H1 (cell line): ENCODE data around the gene UBR7. TPM values are rescaled to one million over a fixed set of nuclear protein-coding genes. Genes with fewer than 3 reads are reported as not detected.

Experiments used
- CTCF ChIA-PET: fragments of 300-600 bp; sonication (Branson Sonifier 250); formaldehyde crosslinking; loops from one replicate; lab custom pipeline; 2021; ENCODE audit not compliant: partially characterized antibody; lab: Charles Lee
- POLR2A ChIA-PET: fragments of 300-600 bp; sonication (Branson Sonifier 250); formaldehyde crosslinking; loops from one replicate; lab custom pipeline; 2021; ENCODE audit warnings: inconsistent platforms; ENCODE audit not compliant: partially characterized antibody; lab: Charles Lee
- DNase-seq, 2 experiments: peaks; one replicate each; pipeline versions ENCODE4 v3.0.0 to v3.0.0-alpha.2; 2010 to 2022; ENCODE audit warnings: low spot score in 2 of 2, low read depth in 1 of 2, mixed read lengths in 1 of 2
- FAIRE-seq: peaks from 2 replicates; lab custom pipeline; 2011; peaks lifted over from hg19 to GRCh38; lab: Jason Lieb, UNC
- H2AFZ ChIP-seq: 2 replicates; pipeline ENCODE4 v1.8.1; 2012; ENCODE audit warnings: low read length, inconsistent platforms
- H2AK5ac ChIP-seq: 2 replicates; pipeline ENCODE4 v1.6.1; 2013; ENCODE audit warnings: low read depth, low read length
- H2BK120ac ChIP-seq: replicated peaks from 2 replicates; pipeline ENCODE3; 2013; ENCODE audit warnings: low read depth, low read length, inconsistent platforms
- H2BK12ac ChIP-seq: 2 replicates; pipeline ENCODE4 v1.6.1; 2013; ENCODE audit warnings: low read depth, low read length
- H2BK15ac ChIP-seq: 2 replicates; pipeline ENCODE4 v1.6.1; 2013; ENCODE audit warnings: low read length
- H2BK20ac ChIP-seq: 2 replicates; pipeline ENCODE4 v1.6.1; 2013; ENCODE audit warnings: low read length
- H2BK5ac ChIP-seq: 2 replicates; pipeline ENCODE4 v1.6.1; 2013; ENCODE audit warnings: low read depth, low read length
- H3K14ac ChIP-seq: 2 replicates; pipeline ENCODE4 v1.6.1; 2013; ENCODE audit warnings: inconsistent platforms; ENCODE audit not compliant: insufficient read length
- H3K18ac ChIP-seq: 2 replicates; pipeline ENCODE4 v1.6.1; 2013; ENCODE audit warnings: low read length; ENCODE audit errors: extremely low read depth
- H3K23ac ChIP-seq: 2 replicates; pipeline ENCODE4 v1.6.1; 2013; ENCODE audit warnings: inconsistent platforms; ENCODE audit not compliant: insufficient read length
- H3K23me2 ChIP-seq: 2 replicates; pipeline ENCODE4 v1.6.1; 2013; ENCODE audit warnings: low read depth, low read length
- H3K27ac ChIP-seq: 2 replicates; pipeline ENCODE4 v1.6.1; 2011; ENCODE audit warnings: low read depth, low read length, inconsistent platforms
- H3K27me3 ChIP-seq, 4 experiments: replicated peaks in 1 of 4; 1 replicate in 1 of 4; 2 replicates in 3 of 4; pipeline versions ENCODE4 v1.6.1 to v1.8.1; 2011 to 2013; ENCODE audit warnings: low read length in 3 of 4, mild to moderate bottlenecking in 3 of 4, inconsistent platforms in 2 of 4, mixed read lengths in 2 of 4, moderate library complexity in 1 of 4; ENCODE audit not compliant: control insufficient read depth in 3 of 4, insufficient read depth in 3 of 4; ENCODE audit errors: extremely low read depth in 1 of 4
- H3K36me3 ChIP-seq, 4 experiments: 2 replicates each; pipeline versions ENCODE4 v1.6.1 to v1.8.1; 2011 to 2013; ENCODE audit warnings: mild to moderate bottlenecking in 4 of 4, low read length in 3 of 4, moderate library complexity in 2 of 4, control low read depth in 1 of 4, inconsistent platforms in 1 of 4; ENCODE audit not compliant: insufficient read depth in 4 of 4, control insufficient read depth in 2 of 4
- H3K4ac ChIP-seq: replicated peaks from 2 replicates; pipeline ENCODE3; 2013; ENCODE audit warnings: low read length, low read depth, mixed read lengths, inconsistent platforms; ENCODE audit not compliant: insufficient read length
- H3K4me1 ChIP-seq, 4 experiments: replicated peaks in 1 of 4; 1 replicate in 1 of 4; 2 replicates in 3 of 4; pipeline versions ENCODE4 v1.6.1 to v1.8.1; 2011 to 2013; ENCODE audit warnings: low read length in 3 of 4, inconsistent platforms in 2 of 4, mixed read lengths in 1 of 4; ENCODE audit not compliant: insufficient read depth in 4 of 4, control insufficient read depth in 3 of 4
- H3K4me2 ChIP-seq, 2 experiments: 2 replicates each; pipeline versions ENCODE4 v1.6.1 to v1.8.1; 2011 to 2013; ENCODE audit warnings: low read depth in 2 of 2, low read length in 2 of 2, control low read depth in 1 of 2, inconsistent platforms in 1 of 2, mild to moderate bottlenecking in 1 of 2; ENCODE audit not compliant: insufficient read depth in 1 of 2
- H3K4me3 ChIP-seq, 4 experiments: fragments of 200-600, 300-600 bp in 1 of 4; sonication (generic), shearing (Covaris generic), sonication (Bioruptor Twin) in 1 of 4; 2 replicates each; pipeline versions ENCODE4 v1.5.1 to v1.8.1; 2011 to 2016; ENCODE audit warnings: low read length in 4 of 4, low read depth in 3 of 4, control low read depth in 2 of 4, inconsistent platforms in 2 of 4, mild to moderate bottlenecking in 2 of 4, mixed read lengths in 1 of 4, moderate library complexity in 1 of 4; ENCODE audit not compliant: insufficient read depth in 2 of 4; ENCODE audit errors: extremely low read depth in 1 of 4
- H3K56ac ChIP-seq: replicated peaks from 2 replicates; pipeline ENCODE3; 2013; ENCODE audit warnings: low read depth, mild to moderate bottlenecking, mixed read lengths, low read length, inconsistent platforms; ENCODE audit not compliant: insufficient read length
- H3K79me1 ChIP-seq: 2 replicates; pipeline ENCODE4 v1.6.1; 2013; ENCODE audit warnings: low read depth, low read length, control low read depth
- H3K79me2 ChIP-seq, 2 experiments: 2 replicates each; pipeline versions ENCODE4 v1.6.1 to v1.8.1; 2012 to 2013; ENCODE audit warnings: low read length in 2 of 2, mild to moderate bottlenecking in 2 of 2, inconsistent platforms in 1 of 2; ENCODE audit not compliant: insufficient read depth in 2 of 2, control insufficient read depth in 1 of 2
- H3K9ac ChIP-seq, 4 experiments: replicated peaks in 1 of 4; 1 replicate in 1 of 4; 2 replicates in 3 of 4; pipeline versions ENCODE4 v1.6.1 to v1.8.1; 2011 to 2013; ENCODE audit warnings: low read depth in 3 of 4, low read length in 3 of 4, control low read depth in 2 of 4, mild to moderate bottlenecking in 2 of 4, moderate library complexity in 2 of 4, inconsistent platforms in 1 of 4; ENCODE audit errors: extremely low read depth in 1 of 4
- H3K9me3 ChIP-seq, 2 experiments: 2 replicates each; pipeline versions ENCODE4 v1.6.1 to v1.8.1; 2012 to 2013; ENCODE audit warnings: mild to moderate bottlenecking in 2 of 2, moderate library complexity in 2 of 2, control low read depth in 1 of 2, inconsistent platforms in 1 of 2, low read depth in 1 of 2, low read length in 1 of 2, mixed read lengths in 1 of 2; ENCODE audit not compliant: insufficient read depth in 2 of 2
- H4K20me1 ChIP-seq, 2 experiments: replicated peaks in 1 of 2; 2 replicates each; pipeline versions ENCODE3 to v1.8.1; 2011 to 2013; ENCODE audit warnings: inconsistent platforms in 2 of 2, low read length in 2 of 2, mild to moderate bottlenecking in 1 of 2; ENCODE audit not compliant: insufficient read depth in 2 of 2, control insufficient read depth in 1 of 2
- H4K5ac ChIP-seq: 2 replicates; pipeline ENCODE4 v1.6.1; 2013; ENCODE audit warnings: low read length, low read depth, mixed read lengths, inconsistent platforms; ENCODE audit not compliant: insufficient read length
- H4K8ac ChIP-seq: 2 replicates; pipeline ENCODE4 v1.8.0; 2013; ENCODE audit warnings: mild to moderate bottlenecking, moderate library complexity, low read length, inconsistent platforms; ENCODE audit not compliant: insufficient read depth; ENCODE audit errors: extremely low read depth
- H4K91ac ChIP-seq: replicated peaks from 2 replicates; pipeline ENCODE3; 2013; ENCODE audit warnings: low read length, mixed read lengths, inconsistent platforms; ENCODE audit not compliant: insufficient read length
- ATF2 ChIP-seq: IDR thresholded peaks from 2 replicates; pipeline ENCODE4 v1.6.1; 2012; ENCODE audit warnings: low read length, inconsistent platforms
- BRCA1 ChIP-seq: IDR thresholded peaks from 2 replicates; pipeline ENCODE4 v1.6.1; 2012; ENCODE audit warnings: low read depth, low read length, improper control_type of control experiment
- CHD2 ChIP-seq: IDR thresholded peaks from 2 replicates; pipeline ENCODE4 v1.6.1; 2012; ENCODE audit warnings: low read length, improper control_type of control experiment
- E2F6 ChIP-seq: IDR thresholded peaks from 2 replicates; pipeline ENCODE4 v1.6.1; 2012; ENCODE audit warnings: inconsistent platforms
- GABPA ChIP-seq: IDR thresholded peaks from 2 replicates; pipeline ENCODE4 v1.6.1; 2011; ENCODE audit warnings: mild to moderate bottlenecking, low read length, moderate library complexity, borderline replicate concordance; ENCODE audit not compliant: insufficient read depth
- HDAC6 ChIP-seq: IDR thresholded peaks from one replicate; pipeline ENCODE4 v1.7.1; 2012; ENCODE audit warnings: low read depth, mild to moderate bottlenecking, inconsistent platforms, low read length, moderate library complexity
- JUND ChIP-seq: IDR thresholded peaks from 2 replicates; pipeline ENCODE4 v1.6.1; 2011; ENCODE audit warnings: mild to moderate bottlenecking, improper control_type of control experiment, low read length
- KDM5A ChIP-seq: fragments of 200-600 bp; IDR thresholded peaks from 2 replicates; pipeline ENCODE4 v1.7.1; 2012; ENCODE audit warnings: mild to moderate bottlenecking, low read length, inconsistent platforms, mixed read lengths
- POLR2A ChIP-seq, 2 experiments: IDR thresholded peaks; 1 replicate in 1 of 2; 2 replicates in 1 of 2; pipeline ENCODE4 v1.6.1; 2011; ENCODE audit warnings: low read depth in 2 of 2, low read length in 2 of 2, mild to moderate bottlenecking in 2 of 2; ENCODE audit errors: control extremely low read depth in 1 of 2
- RFX5 ChIP-seq: IDR thresholded peaks from 2 replicates; pipeline ENCODE4 v1.6.1; 2011; ENCODE audit warnings: low read depth, low read length, improper control_type of control experiment, borderline replicate concordance
- TAF1 ChIP-seq: IDR thresholded peaks from 2 replicates; pipeline ENCODE4 v1.6.1; 2011; ENCODE audit warnings: mild to moderate bottlenecking, low read depth, low read length
- TAF7 ChIP-seq: optimal IDR thresholded peaks from 2 replicates; pipeline ENCODE3; 2011; ENCODE audit warnings: low read depth, mild to moderate bottlenecking, inconsistent platforms, low read length, moderate library complexity, borderline replicate concordance
- TBP ChIP-seq: IDR thresholded peaks from 2 replicates; pipeline ENCODE4 v1.6.1; 2011; ENCODE audit warnings: low read depth, low read length, improper control_type of control experiment
- WGBS, 2 experiments: shearing (Covaris generic) in 1 of 2; methylation state at CpG; one replicate each; pipeline versions ENCODE4 v1.1.6 to v1.1.7; 2013 to 2015; ENCODE audit warnings: low lambda C conversion rate in 2 of 2, mixed read lengths in 2 of 2, inconsistent platforms in 1 of 2, low coverage in 1 of 2, missing lambda C conversion rate in 1 of 2; ENCODE audit not compliant: insufficient replicate concordance in 2 of 2, insufficient coverage in 1 of 2, insufficient read length in 1 of 2; ENCODE audit errors: extremely low coverage in 1 of 2, missing lambda C conversion rate in 1 of 2; 5-methylcytosine and 5-hydroxymethylcytosine counted together
- polyA plus RNA-seq, 7 experiments: library from polyadenylated mRNA; depleted of rRNA in 3 of 7; stranded (reverse) in 5 of 7; unstranded in 2 of 7; fragments of >200 nt in 5 of 7; fragments of 200-250 nt in 2 of 7; gene quantifications; 1 replicate in 5 of 7; 2 replicates in 1 of 7; 4 replicates in 1 of 7; pipeline versions ENCODE4 v1.2.1 to v1.2.3, GENCODE V29; 2011 to 2013; ENCODE audit warnings: missing spikeins in 2 of 7, mixed read lengths in 2 of 7
- total RNA-seq: library from RNA; stranded (reverse); fragmentation: NEBNext Ultra II Directional; extraction: Animal tissue kit (Norgen Biotek cat#: 25700); gene quantifications from 2 replicates; pipeline ENCODE4 v1.2.1, GENCODE V29; 2021

The UBR7 gene
- total and polyA plus RNA-seq, 2 of the 8 experiments (the other 6 are each of a cell fraction or from before 2014, with no cell fraction given): 20.1 to 28.4 TPM

- H3K9ac ChIP-seq: no peak overlapping the region
- H2AFZ ChIP-seq: no peak overlapping the region
Measured at GRCh38 chr14:93230539-93230938, 23.5 kb downstream of the UBR7 start.

More at GRCh38 chr14:93230539-93230938, 23.5 kb downstream of the UBR7 start:
- Histone ChIP-seq H2BK5ac (no peak overlapping the region; the same call in 1 of the 2 replicates), H2BK20ac (no peak overlapping the region), H3K23ac (no peak overlapping the region), H3K56ac (no peak overlapping the region), H3K36me3 (peaks cover 6 to 15% (median 8%) of the 10 kb centered on the region in 4 experiments; a peak in 4 of 8 replicates), H3K23me2 (no peaks in the 10 kb centered on the region), H4K8ac (no peak overlapping the region), H3K27me3 (no peaks in the 10 kb centered on the region; a peak in 1 of 7 replicates), H2BK120ac (no peak overlapping the region), H3K18ac (no peak overlapping the region), H3K9me3 (no peaks in the 10 kb centered on the region), H3K4me3 (no peak overlapping the region), H3K4ac (no peak overlapping the region), H2BK15ac (no peak overlapping the region), H3K4me2 (no peak overlapping the region), H3K14ac (no peak overlapping the region), H4K20me1 (no peaks in the 10 kb centered on the region), H2AK5ac (no peak overlapping the region), H3K27ac (no peak overlapping the region), H3K79me1 (no peaks in the 10 kb centered on the region), H4K91ac (no peak overlapping the region), H2BK12ac (no peak overlapping the region), H4K5ac (no peak overlapping the region), H3K79me2 (no peaks in the 10 kb centered on the region), H3K4me1 (no peaks in the 10 kb centered on the region; a peak in 3 of 7 replicates)
- POLR2A ChIA-PET: no interaction called here
- no peak for TF ChIP-seq POLR2A (IDR thresholded peaks at IDR 0.05; ENCODE audit: control extremely low read depth in 1 of 2, low read depth in 2 of 2, low read length in 2 of 2)
- TF ChIP-seq CHD2: no peak
- TF ChIP-seq KDM5A: no peak
- TF ChIP-seq GABPA: no peak
- no peak for TF ChIP-seq E2F6
- TF ChIP-seq RFX5: no peak
- no peak for TF ChIP-seq TAF1
- TF ChIP-seq TBP: no peak
- TF ChIP-seq HDAC6: no peak
- TF ChIP-seq ATF2: no peak
- TF ChIP-seq BRCA1: no peak
- TF ChIP-seq JUND: no peak
- no peak for TF ChIP-seq TAF7
- FAIRE-seq (no peak), DNase-seq (no peak)
- CTCF ChIA-PET: interaction anchor here (1.2 to 1.4 kb wide), 2 partner anchors 12 to 24 kb away, joined by 3 to 5 read pairs; partner anchors contain the start of genes GON7 and UBR7
- WGBS, 2 experiments: 99% methylated on average over 15 of the region's 16 CpGs; no CpG with 5 or more reads in 1 of the 2 experiments
